ENCODE data around the gene ITGB3BP.

The ITGB3BP gene

DNA sequence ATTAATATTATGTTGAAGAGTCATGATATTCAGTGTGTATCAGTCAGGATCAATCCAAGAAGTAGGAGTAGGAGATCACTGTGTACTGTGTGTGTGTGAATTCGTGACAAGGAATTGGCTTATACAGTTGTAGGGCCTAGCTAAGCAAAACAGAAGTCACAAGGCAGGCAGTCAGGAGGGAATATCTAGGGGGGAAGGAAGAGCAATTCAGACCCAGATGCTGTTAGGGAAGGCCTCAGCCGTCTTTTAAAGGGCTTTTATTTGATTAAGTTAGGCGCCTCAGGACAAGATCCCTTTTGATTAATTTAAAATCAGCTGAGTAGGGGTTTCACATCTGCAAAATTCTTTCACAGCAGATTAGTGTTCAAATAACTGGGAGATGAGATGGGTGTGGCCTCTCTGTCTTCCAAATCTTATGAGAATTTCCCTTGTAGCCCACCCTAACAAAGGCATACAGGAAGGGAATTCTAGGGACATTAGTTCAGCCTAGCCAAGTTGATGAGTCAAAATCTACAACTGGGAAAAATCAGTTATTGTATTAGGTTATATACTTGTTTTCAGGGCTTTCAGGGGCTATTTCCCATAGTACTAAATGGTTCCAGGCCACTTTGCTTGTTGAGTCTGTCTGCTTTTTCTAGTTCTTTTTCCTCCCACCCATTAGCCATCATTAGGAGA, 108.2 kb downstream of the ITGB3BP start:
- no peak for DNase-seq

DNA sequence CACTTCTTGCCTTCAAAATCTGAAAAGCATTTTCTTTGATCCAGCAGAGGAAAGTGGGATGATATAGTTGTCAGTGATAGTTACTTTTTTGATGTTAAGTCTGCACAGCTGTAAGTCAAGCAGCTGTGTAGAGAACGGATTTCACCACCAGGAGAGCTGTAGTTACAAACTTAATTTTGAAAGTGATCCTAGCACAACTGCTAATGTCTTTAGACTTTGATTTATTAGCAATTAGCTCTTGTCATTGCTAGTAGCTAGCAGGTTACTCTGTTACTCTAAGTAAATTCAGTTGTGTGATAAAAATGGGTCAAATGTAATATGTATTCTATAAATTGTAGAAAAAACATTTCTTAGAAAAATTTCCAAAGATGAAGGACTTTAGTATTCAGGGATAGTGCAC, 109.6 kb downstream of the ITGB3BP start:
- DNase-seq: no peak

- no peak for DNase-seq
Measured at GRCh38 chr1:63411066-63411465, 112.0 kb downstream of the ITGB3BP start.

- no peak for DNase-seq
Measured at GRCh38 chr1:63408331-63408730, 114.7 kb downstream of the ITGB3BP start.

- DNase-seq: no peak
Measured at GRCh38 chr1:63407002-63407401, 116.0 kb downstream of the ITGB3BP start.

GRCh38 chr1:63405987-63406386, 117.0 kb downstream of the ITGB3BP start:
- no peak for DNase-seq

GRCh38 chr1:63405021-63405420, 118.0 kb downstream of the ITGB3BP start:
- DNase-seq: no peak

- DNase-seq: no peak
Measured at GRCh38 chr1:63403386-63403785, 119.6 kb downstream of the ITGB3BP start.

DNA sequence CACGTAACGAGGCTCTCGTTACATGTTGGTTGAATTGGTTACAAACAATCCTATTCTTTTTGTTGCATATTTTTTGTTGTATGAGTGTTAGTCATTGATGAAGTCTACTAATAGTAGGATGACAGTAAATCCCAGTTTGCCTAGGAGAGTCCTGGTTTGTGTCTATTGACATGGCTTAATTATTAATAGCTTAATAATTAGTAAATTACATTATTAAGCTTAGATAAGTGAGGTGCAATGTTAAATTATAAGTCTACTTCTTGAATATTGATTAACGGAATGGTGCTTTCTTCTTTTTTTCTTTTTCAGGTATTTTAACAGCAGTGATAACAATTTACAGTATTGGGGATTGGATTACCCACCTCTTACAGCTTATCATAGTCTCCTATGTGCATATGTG, 121.1 kb downstream of the ITGB3BP start:
- no peak for DNase-seq

All from activated CD4-positive, alpha-beta T cell treated with anti-CD3 and anti-CD28 coated beads for 1 hour (primary cell).